SK-N-SH (cell line): Measurements from ENCODE around the gene TAF1B.

Experiments used
- ELF1 ChIP-seq: IDR thresholded peaks from 2 replicates; pipeline ENCODE4 v1.4.0; 2012
- FOXJ3 ChIP-seq: sonication (generic); formaldehyde crosslinking; IDR thresholded peaks from 2 replicates; pipeline ENCODE4 v1.5.1; 2020; ENCODE audit warnings: mild to moderate bottlenecking, missing genetic modification reagents
- MEF2A ChIP-seq: IDR thresholded peaks from 2 replicates; pipeline ENCODE4 v1.4.0; 2012; ENCODE audit warnings: low read depth, borderline replicate concordance
- MXI1 ChIP-seq: IDR thresholded peaks from 2 replicates; pipeline ENCODE4 v1.6.1; 2012; ENCODE audit warnings: mild to moderate bottlenecking, low read depth, low read length, improper control_type of control experiment
- RAD21 ChIP-seq: IDR thresholded peaks from 2 replicates; pipeline ENCODE4 v1.6.1; 2012; ENCODE audit warnings: mild to moderate bottlenecking, low read length
- RCOR1 ChIP-seq: fragments of 150-350 bp; IDR thresholded peaks from 2 replicates; pipeline ENCODE4 v1.6.1; 2017; ENCODE audit warnings: antibody characterized with exemption, low read length
- TAF1 ChIP-seq: IDR thresholded peaks from 2 replicates; pipeline ENCODE4 v1.6.1; 2012; ENCODE audit warnings: low read depth, mild to moderate bottlenecking, low read length, moderate library complexity, borderline replicate concordance
- TF ChIP-seq, protein P1 (sequence below): fragments of 200-600 bp; sonication (generic); IDR thresholded peaks from 2 replicates; pipeline ENCODE4 v1.6.1; 2017; ENCODE audit warnings: antibody characterized with exemption, mild to moderate bottlenecking, moderate library complexity
- TF ChIP-seq, protein P2 (sequence below): IDR thresholded peaks from 2 replicates; pipeline ENCODE4; 2012
- TF ChIP-seq, protein P3 (sequence below): IDR thresholded peaks from 2 replicates; pipeline ENCODE4 v1.4.0; 2012; ENCODE audit warnings: low read depth
- TF ChIP-seq, protein P4 (sequence below): fragments of 150-350 bp; IDR thresholded peaks from 2 replicates; pipeline ENCODE4 v1.6.1; 2017; ENCODE audit warnings: antibody characterized with exemption, low read length, low read depth, borderline replicate concordance

DNA sequence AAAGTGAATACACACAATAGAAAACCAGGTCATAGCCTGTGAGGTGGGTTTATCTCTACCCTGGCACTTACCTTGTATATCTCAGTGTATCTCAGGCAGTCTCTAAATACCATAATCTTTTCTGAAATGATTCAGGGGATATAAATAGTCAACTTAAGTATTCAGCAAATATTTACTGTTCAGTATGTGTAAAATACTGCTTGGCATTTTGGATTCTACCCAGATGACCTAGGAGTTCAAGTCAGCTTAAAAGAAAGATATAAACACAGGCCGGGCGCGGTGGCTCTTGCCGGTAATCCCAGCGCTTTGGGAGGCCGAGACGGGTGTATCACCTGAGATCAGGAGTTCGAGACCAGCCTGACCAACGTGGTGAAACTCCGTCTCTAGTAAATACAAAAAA lies 132.1 kb downstream of the TAF1B start:
- TF ChIP-seq, protein P1, sequence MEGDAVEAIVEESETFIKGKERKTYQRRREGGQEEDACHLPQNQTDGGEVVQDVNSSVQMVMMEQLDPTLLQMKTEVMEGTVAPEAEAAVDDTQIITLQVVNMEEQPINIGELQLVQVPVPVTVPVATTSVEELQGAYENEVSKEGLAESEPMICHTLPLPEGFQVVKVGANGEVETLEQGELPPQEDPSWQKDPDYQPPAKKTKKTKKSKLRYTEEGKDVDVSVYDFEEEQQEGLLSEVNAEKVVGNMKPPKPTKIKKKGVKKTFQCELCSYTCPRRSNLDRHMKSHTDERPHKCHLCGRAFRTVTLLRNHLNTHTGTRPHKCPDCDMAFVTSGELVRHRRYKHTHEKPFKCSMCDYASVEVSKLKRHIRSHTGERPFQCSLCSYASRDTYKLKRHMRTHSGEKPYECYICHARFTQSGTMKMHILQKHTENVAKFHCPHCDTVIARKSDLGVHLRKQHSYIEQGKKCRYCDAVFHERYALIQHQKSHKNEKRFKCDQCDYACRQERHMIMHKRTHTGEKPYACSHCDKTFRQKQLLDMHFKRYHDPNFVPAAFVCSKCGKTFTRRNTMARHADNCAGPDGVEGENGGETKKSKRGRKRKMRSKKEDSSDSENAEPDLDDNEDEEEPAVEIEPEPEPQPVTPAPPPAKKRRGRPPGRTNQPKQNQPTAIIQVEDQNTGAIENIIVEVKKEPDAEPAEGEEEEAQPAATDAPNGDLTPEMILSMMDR = no peak
- TF ChIP-seq, protein P2, sequence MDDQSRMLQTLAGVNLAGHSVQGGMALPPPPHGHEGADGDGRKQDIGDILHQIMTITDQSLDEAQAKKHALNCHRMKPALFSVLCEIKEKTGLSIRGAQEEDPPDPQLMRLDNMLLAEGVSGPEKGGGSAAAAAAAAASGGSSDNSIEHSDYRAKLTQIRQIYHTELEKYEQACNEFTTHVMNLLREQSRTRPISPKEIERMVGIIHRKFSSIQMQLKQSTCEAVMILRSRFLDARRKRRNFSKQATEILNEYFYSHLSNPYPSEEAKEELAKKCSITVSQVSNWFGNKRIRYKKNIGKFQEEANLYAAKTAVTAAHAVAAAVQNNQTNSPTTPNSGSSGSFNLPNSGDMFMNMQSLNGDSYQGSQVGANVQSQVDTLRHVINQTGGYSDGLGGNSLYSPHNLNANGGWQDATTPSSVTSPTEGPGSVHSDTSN = no peak
- TF ChIP-seq RAD21 (no peak), RCOR1 (no peak), MEF2A (no peak), TAF1 (no peak), ELF1 (no peak), FOXJ3 (CRISPR knock-in tag) (no peak), MXI1 (no peak)
- TF ChIP-seq, protein P3, sequence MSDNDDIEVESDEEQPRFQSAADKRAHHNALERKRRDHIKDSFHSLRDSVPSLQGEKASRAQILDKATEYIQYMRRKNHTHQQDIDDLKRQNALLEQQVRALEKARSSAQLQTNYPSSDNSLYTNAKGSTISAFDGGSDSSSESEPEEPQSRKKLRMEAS = no peak
- TF ChIP-seq, protein P4, sequence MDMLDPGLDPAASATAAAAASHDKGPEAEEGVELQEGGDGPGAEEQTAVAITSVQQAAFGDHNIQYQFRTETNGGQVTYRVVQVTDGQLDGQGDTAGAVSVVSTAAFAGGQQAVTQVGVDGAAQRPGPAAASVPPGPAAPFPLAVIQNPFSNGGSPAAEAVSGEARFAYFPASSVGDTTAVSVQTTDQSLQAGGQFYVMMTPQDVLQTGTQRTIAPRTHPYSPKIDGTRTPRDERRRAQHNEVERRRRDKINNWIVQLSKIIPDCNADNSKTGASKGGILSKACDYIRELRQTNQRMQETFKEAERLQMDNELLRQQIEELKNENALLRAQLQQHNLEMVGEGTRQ = no peak
